HG02759 (cell line): ENCODE data around the gene USP20.
"Not testable (repeated sequence)": the region's sequence is repeated elsewhere in the genome, so short reads cannot be mapped to it uniquely, and the experiment has no call there.

Experiments
- ATAC-seq: cut with Tn5 transposase; IDR thresholded peaks from one replicate; pipeline ENCODE4 v1.9.1; 2021; ENCODE audit warnings: mild to moderate bottlenecking, moderate library complexity; ENCODE audit not compliant: unreplicated experiment

The USP20 gene

DNA sequence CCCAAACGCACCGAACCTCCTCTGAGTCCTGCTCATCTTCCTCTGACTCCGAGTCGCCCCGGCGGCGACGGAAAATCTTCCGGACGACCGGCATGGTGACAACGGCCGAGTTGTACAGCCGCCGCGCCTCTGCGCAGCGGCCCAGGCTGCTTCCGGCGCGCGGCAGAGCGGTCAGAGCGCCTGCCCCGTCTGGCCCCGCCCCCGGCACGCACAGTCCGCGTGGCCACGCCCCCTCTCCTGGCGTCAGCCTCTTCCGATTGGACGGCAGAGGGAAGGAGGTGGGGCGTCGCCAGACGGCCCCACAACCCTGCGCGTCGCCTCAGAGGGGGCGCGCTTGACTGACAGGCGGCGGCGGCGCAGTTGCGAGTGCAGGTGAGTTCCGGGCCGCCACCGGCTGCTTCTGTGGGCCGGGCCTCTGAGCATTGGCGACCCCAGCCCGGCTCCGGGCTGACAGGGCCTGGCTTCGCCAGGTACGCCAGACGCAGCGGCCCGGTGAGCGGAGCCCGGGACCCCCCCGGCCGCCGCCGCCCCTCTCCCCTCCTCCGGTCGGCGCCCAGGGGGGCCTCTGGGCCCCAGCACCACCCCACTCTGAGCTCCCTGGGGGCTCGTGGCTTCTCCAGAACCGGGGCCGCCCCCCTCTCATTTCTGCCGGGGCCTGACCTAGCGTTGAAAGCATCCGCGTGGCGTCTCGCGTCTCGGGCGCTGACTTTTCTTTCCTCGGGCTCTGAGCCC lies at the start of gene USP20, which contains the start of gene C9orf78:
Gene USP20, plus strand, starts transcription at position 331 of the 732 bp plus-strand sequence. CDS start 17,098 bp downstream, outside the sequence.
Gene C9orf78, minus strand, starts transcription at position 148 of the 732 bp plus-strand sequence. Its CDS starts 54 bp downstream, at position 94.
- peak; percentile 93 for ATAC-seq

DNA sequence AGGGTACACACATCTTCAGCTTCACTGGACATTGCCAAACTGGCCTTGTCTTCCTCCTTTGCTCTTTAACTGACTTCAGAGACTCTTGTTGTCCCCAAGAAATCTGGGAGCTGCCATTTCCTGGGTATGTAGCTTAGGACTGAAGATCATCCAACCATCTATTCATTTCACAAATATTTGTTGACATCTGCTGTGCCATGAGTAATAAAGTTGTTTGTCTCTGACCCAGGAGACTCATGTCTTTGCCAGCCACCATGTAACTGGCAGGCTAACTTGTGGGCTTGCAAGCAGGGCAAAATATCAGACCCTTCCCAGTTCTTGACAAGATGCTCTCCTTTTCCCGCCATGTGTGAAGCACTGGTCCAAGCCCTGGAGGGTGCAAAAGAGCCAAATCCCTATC lies 49.4 kb upstream of the USP20 start:
- ATAC-seq, result no peak

DNA sequence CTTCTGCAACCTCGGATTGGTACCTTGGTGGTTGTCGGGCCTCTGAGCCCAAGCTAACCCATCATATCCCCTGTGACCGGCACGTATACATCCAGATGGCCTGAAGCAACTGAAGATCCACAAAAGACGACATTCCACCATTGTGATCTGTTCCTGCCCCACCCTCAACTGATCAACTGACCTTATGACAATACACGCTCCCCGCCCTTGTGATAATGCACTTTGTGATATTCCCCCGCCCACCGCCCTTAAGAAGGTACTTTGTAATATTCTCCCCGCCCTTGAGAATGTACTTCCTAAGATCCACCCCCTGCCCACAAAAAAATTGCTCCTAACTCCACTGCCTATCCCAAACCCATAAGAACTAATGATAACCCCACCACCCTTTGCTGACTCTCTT lies 48.8 kb upstream of the USP20 start:
- ATAC-seq, result no peak

DNA sequence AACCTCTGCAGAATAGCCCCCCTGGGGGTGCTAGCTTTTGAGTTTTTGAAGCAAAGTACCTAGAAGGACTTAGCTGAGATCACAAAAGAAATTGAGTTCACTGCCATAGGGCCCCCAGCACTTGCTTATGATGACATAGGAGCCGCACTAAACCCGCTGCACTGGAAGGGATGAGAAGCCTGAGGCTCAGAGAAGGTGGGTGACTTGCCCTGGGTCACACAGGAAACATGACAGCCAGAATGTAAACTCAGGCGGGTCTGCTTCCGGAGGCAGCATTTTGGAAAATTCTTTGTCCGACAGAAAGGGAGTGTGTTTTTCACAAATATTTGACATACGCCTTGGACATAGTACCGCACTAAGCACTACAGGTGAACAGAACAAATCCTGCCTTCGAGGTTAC lies 40.7 kb upstream of the USP20 start:
- no peak for ATAC-seq

DNA sequence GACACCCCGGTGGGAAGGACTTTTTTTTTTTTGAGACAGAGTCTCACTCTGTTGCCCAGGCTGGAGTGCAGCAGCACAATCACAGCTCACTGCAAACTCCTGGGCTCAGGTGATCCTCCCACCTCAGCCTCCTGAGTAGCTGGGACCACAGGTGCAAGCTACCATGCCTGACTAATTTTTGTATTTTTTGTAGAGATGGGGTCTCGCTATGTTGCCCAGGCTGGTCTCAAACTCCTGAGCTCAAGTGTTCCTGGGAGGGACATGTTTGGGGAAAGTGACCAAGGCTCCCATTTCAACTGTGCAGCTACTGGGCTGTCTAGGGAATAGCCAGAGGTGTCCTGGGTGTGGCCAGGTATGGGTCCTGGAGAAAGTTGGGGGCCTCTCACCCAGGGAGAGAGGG lies 39.2 kb upstream of the USP20 start:
- ATAC-seq, result not testable (repeated sequence)

DNA sequence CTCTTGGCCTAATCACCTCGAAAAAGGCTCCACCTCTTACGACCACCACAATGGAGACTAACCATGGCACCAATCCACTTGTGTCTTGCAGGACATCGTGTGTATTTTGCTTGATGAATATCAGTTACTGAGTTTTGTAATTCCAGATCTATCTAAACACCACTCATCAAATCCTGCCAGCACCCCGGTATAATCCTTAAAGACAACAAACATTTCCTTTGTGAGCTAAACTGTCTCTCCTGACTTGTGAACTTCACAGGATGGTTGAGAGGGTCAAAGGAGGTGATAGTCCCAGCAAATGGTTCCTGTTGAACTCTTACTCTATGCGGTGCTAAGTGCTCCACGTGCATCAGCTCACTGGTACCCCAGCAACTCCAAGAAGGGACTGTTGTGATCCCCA lies 36.3 kb upstream of the USP20 start:
- no peak for ATAC-seq

DNA sequence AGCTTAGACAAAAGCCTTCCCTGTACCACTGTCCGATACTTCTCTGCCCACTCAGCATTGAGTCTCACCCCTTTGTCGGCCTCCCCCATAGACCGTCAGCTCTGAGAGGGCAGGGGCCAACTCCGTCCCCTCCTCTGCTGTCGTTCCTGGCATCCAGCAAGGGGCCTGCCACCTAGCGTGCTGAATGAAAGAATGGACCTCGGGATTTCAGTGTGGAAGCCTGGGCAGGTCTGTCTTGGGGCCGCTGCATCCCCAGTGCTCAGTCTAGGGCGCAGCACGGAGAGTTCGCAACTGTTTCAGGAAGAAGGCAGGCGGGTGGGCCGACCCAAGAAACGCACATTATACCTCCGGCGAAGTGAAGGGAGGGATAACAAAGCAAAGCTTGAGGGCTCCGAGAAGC lies 33.8 kb upstream of the USP20 start:
- no peak for ATAC-seq

DNA sequence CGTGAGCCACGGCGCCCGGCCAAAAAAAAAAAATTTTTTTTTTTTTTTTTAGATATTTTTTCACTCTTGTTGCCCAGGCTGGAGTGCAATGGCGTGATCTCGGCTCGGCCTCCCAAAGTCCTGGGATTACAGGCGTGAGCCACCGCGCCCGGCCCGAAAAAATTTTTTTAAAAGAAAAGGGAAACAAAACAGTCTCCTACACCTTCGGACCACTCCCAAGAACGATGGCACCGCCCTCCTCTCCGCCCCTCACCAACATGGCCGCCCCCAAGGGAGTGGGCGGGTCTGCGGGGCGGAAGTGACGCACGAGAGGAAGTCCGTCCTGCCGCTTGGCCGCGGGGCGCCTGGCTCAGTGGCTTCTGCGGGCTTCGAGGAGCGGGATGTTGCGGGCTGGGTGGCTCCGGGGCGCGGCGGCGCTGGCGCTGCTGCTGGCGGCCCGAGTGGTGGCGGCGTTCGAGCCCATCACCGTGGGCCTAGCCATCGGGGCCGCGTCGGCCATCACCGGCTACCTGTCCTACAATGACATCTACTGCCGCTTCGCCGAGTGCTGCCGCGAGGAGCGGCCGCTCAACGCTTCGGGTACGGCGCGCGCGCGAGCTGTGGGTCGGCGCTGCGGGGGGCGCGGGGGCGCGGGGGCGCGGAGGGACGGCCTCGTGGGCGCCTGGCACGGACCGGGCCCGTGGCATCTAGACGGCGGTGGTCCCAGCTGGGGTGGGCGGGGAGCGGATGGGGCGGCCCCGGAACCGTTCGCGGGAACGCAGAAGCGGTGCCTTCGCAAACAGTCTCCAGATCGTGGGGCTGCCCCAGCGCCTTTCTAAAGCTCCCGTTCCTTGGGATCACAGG lies 32.2 kb upstream of the USP20 start, which contains the start of gene TOR1B:
Gene TOR1B, plus strand, starts transcription at position 352 of the 843 bp plus-strand sequence. Its CDS starts 29 bp downstream, at position 381.
- peak; percentile 95 for ATAC-seq

DNA sequence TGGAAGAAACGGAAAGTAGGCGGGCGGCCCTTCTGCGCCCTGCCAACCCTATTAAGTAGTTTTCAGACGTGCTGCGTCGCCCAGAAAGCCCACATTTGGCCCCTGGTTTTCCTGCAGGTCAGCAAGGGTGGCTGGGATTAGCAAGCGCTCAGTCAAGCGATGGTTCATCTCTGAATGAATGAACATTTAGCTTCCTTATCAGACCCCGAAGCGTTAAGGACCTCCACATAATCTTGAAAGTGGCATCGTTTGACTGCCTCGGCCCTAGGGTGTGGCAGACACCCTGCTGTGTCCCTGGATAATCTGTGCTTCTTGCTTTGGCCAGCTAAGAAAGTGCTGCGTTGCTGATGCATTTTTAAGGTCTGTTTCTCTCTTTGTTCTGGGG lies 31.6 kb upstream of the USP20 start:
- ATAC-seq, result peak; percentile 16

DNA sequence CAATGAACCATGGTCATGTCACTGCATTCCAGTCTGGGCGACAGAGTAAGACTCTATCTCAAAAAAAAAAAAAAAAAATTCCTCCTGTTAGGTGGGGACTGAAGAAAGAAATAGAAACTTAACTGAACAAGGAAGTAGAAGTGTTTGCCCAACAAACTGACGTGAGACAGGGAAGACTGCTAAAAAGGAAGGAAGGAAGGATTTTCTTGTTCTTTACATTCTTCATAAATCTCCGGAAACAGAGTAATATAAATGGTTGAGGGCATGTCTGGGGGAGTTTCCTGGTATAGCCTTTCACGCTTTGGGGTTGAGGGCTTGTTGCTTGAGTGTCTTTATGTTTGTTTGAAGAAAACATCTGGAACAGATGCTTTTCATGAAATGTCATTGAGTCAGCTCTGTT lies 29.2 kb upstream of the USP20 start:
- no peak for ATAC-seq

DNA sequence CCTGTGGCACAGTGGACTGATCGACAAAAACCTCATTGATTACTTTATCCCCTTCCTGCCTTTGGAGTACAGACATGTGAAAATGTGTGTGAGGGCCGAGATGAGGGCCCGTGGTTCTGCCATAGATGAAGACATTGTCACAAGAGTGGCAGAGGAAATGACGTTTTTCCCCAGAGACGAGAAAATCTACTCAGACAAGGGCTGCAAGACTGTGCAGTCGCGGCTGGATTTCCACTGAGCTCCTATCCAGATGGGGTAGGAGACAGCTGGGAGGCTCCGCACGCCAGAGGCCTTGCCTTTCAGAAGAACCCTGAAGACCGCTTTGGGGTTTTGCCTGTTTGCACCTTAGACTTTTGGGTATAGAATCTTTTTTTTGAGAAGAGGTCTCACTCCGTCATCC lies 25.9 kb upstream of the USP20 start:
- no peak for ATAC-seq

DNA sequence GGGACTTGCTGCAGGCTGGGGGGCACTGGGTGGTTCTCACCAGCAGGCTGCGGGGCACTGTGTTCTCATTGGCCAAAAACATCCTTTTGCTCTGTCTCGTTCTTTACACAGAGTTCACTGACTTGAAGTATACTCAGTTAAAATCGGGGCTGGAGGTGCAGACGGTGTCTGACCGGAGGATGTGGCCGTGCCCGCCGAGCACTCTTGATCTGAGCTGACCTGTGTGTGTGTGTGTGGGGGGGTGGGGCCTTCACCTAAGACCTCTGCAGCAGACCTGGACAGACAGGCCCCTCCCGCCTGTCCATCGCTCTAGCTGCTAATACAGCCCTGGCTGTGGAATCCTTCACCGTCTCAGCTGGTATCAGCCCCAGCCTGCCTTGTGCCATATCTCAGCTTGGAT lies 25.1 kb upstream of the USP20 start:
- no peak for ATAC-seq

DNA sequence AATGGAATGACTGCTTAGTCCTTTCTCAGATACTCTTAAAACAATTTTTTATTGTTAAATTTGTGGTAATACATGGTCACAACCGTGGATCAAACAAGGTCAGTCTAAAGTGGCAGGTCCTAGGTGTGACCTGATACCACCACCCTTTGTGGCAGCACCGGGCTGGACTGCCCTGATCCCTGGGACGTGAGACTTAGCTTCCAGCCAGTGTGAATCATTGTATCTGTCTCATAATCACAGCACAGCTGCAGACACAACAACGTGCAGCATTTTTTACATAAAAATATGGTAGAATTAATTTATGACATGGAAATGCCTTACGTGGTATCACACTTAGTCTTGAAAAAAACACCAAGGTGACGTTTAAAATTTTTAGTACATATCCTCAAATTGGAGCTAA lies 24.5 kb upstream of the USP20 start:
- no peak for ATAC-seq

DNA sequence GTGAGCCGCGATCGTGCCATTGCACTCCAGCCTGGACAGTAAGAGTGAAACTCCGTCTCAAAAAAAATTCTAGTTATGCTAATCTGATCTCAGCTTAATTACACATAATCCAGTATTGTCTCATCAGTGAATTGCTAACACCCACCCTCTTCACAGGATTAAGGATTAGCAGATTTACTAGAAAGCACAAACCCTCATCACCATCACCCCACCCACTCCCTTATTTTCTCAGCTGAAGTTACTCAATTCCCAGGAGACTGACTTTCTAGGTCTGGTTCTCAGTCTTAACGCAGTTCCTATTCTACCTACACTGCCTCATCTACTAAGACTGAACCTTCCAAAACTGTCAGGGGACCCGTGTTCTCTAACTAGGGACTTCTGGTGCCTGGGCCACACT lies 23.3 kb upstream of the USP20 start:
- no peak for ATAC-seq

DNA sequence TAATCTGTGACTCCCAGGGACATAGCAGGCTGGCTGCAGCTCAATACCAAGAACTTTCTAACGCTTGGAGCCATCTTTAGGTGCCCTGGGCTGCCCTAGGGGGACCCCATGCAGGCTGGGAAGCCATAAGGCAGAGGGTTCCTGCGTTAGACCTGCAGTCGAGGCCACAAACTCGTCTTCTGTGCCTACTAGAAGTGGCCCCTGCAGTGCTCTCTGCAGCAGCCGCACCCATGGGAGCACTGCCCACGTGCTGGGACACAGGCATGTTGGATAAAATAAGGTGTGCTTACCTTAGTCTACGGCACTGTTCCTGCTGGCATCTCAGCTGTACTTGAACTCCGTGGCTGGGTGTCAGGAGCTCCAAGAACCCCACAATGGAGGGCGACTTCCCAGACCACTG lies 22.9 kb upstream of the USP20 start:
- ATAC-seq, result no peak

DNA sequence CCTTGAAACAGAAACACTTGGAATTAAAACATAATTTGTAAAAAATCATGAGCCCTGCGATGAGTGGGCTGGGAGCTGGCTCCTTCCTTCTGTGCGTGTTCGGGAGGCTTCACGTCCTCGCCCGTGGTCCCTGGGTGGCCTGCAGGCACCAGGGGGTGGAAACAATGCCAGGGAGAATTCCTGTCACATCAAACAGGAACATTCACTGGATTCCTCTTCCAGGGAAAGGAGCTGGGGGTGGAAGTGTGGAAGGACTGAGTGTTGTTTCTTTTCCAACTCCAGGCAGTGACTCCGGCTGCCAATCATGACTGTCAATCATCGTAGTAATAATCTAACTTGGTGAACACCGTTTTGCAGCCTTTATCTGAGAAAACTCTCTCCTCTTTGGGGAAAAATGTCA lies 21.6 kb upstream of the USP20 start:
- ATAC-seq, result no peak

DNA sequence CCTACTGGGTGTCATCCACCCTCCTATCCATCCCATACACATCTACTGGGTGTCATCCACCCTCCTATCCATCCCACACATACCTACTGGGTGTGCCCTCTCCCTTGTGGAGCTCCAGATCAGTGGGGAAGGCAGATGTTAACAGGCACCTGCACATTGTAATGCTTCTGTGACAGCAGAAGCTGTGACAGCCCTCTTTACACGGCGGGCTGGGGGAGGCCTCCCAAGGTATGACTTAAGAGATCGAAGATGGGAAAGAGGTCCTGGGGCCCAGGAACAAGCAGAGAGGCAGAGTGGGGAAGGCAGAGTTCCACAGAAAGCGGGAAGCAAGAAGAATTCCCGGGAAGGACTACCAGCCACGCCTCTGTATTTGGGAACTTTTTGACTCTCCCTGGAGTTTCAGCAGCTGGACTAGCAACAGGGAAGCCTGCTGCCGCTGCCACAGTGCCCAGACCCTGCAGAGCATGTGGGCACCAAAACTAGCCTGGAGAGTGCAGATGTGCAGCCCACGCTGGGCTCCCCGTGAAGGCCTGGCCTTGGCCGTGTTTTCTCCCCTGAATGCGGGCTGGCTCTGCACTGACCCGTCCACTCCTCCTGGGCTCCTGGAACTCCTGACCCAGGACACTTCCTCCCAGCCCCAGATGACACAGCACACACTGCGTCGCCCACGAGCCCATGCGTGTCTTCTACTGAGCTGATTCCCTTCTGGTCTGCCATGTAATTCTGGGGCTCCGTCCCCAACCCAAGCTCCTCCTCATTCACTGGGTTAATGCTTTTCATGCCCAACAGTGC lies 20.6 kb upstream of the USP20 start:
- no peak for ATAC-seq

DNA sequence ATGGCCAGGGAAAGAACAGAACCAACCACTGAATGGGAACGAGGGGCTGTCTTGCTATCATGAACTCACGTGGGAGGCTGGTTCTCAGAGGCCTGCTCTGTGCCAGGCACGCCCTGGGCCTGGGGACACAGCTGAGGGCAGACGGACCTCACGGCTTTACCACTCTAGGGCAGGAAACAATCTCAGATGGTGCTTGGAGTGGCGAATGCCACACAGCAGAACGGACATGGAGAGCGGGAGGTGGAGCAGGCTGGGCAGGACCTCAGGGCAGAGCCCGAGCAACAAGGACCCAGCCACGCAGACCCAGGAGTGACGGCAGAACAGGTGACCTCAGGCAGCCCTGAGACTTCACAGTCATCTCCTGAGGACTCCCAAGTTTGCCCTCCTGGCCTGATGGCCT lies 20.0 kb upstream of the USP20 start:
- ATAC-seq, result no peak

DNA sequence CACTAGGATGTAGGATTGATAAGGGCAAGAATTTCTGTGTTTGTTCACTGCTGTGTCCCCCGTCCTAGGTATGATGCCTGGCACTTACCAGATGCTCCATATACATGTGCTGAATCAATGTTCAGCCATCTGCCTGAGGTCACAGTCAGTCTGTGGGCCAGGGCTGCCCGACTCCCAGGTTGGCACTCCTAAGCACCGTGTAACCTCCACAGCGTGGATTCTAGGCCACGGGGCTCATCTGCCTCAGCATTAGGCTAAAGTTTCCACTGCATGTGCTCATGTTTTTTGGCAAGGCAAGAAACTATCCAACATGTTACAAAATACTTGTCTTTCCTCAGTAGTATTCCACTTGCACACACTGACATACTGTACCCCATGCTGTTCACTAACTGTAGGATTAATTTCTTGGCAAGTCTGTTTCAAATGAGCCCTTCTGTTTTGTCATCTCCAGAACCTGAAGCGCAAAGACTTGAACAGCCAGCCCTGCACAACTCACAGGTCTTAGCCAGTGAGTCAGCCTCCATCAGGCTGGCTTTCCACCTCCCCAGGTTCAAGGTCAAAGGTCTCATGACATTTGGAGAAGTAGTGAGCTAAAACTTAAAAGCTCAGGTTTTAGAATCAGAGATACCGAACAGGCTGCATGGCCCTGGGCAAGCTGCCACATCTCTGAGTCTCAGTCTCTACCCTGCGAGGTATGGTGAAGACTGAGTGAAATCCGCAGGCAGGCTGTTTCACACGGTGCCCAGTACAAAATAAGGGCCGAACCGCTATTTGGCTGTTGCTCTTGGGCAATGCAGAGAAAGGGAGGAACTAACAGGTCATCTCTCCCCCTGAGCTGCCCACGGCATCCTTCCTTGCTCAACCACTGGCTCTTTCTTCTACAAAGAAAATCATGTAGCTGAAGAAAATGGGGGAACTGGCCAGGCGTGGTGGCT lies 18.5 kb upstream of the USP20 start:
- ATAC-seq, result no peak

DNA sequence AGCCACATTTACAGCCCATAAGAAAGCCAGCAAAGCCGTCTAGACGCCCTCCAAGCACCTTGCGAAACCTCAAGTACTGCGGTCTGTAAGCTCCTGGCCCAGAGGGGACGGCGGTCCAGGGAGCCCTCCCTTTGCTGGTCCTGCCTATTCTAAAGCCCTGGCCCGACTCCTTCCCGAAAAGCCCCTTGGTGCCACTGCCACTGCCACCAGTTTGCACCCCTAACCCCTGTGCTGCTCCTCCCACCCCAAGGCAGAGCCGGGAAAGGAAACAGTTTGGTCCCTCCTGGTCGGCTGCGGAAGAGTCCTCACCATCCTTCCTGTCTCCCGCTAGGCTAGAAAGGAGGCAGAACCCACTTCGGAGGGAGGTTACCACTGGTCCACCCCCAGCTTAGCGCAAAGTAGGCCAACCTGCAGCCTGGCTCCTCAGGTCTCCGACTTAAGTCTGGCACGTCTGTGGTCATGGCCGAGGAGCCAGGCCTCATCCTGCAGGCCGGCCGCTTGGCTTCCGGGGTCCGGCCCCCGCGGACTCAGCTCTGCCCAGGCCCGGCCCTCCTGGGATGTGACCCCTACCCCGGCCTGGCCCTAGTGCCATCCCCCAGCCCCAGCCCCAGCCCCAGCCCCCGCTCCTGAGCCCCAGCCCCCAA lies 12.2 kb upstream of the USP20 start:
- ATAC-seq, result no peak
